OCI-LY1 (cell line): ENCODE measurements around the gene UPK1B.

Experiments used
- H2AFZ ChIP-seq: fragments of 200-600 bp; sonication (generic), shearing (Covaris generic); 2 replicates; pipeline ENCODE4 v1.6.0; 2014; ENCODE audit warnings: antibody characterized with exemption, mild to moderate bottlenecking, low read length
- H3F3A ChIP-seq: fragments of 200-600 bp; sonication (generic), shearing (Covaris generic); 2 replicates; pipeline ENCODE4 v1.6.0; 2014; ENCODE audit warnings: mild to moderate bottlenecking, antibody characterized with exemption, low read length, moderate library complexity; ENCODE audit not compliant: insufficient read depth
- H3K27ac ChIP-seq: fragments of 200-600 bp; sonication (generic); 2 replicates; pipeline ENCODE4 v1.5.1; 2014; ENCODE audit warnings: low read length, mixed run types, mild to moderate bottlenecking, low read depth; ENCODE audit not compliant: poor library complexity, severe bottlenecking
- H3K27me3 ChIP-seq: fragments of 200-600 bp; sonication (generic); 2 replicates; pipeline ENCODE4 v1.6.0; 2014; ENCODE audit warnings: antibody characterized with exemption, mild to moderate bottlenecking, low read length, moderate library complexity; ENCODE audit not compliant: insufficient read depth
- H3K36me3 ChIP-seq: fragments of 200-600 bp; sonication (generic); 2 replicates; pipeline ENCODE4 v1.6.1; 2014; ENCODE audit warnings: mild to moderate bottlenecking, antibody characterized with exemption, low read length, moderate library complexity, mixed read lengths; ENCODE audit not compliant: insufficient read depth
- H3K4me1 ChIP-seq: fragments of 200-600 bp; sonication (generic); 2 replicates; pipeline ENCODE4 v1.5.1; 2014; ENCODE audit warnings: mild to moderate bottlenecking, low read length, moderate library complexity; ENCODE audit not compliant: insufficient read depth, severe bottlenecking
- H3K4me2 ChIP-seq: fragments of 200-600 bp; sonication (generic), shearing (Covaris generic); 2 replicates; pipeline ENCODE4 v1.6.1; 2014; ENCODE audit warnings: low read length
- H3K4me3 ChIP-seq: fragments of 200-600 bp; sonication (generic); 2 replicates; pipeline ENCODE4 v1.5.1; 2014; ENCODE audit warnings: low read length, low read depth, mild to moderate bottlenecking, mixed read lengths; ENCODE audit not compliant: poor library complexity, severe bottlenecking
- H3K79me2 ChIP-seq: fragments of 200-600 bp; shearing (Covaris generic); 2 replicates; pipeline ENCODE4 v1.6.1; 2016; ENCODE audit warnings: mixed run types, low read length, mixed read lengths; ENCODE audit not compliant: insufficient read depth
- H3K9ac ChIP-seq: fragments of 200-600 bp; sonication (generic), shearing (Covaris generic); 2 replicates; pipeline ENCODE4 v1.6.1; 2014; ENCODE audit warnings: mild to moderate bottlenecking, low read length, mixed read lengths
- H3K9me2 ChIP-seq: fragments of 200-600 bp; sonication (generic), shearing (Covaris generic); 2 replicates; pipeline ENCODE4 v1.6.1; 2014; ENCODE audit warnings: low read depth, mild to moderate bottlenecking, low read length, mixed read lengths
- H3K9me3 ChIP-seq: fragments of 200-600 bp; shearing (Covaris generic); 2 replicates; pipeline ENCODE4 v1.6.1; 2014; ENCODE audit warnings: low read length, mixed read lengths
- H4K20me1 ChIP-seq: fragments of 200-600 bp; sonication (generic), shearing (Covaris generic); 2 replicates; pipeline ENCODE4 v1.6.0; 2016; ENCODE audit warnings: mild to moderate bottlenecking, low read length; ENCODE audit not compliant: insufficient read depth
- EZH2 ChIP-seq: fragments of 200-600 bp; sonication (generic), shearing (Covaris generic); IDR thresholded peaks from 2 replicates; pipeline ENCODE4 v1.8.0; 2017; ENCODE audit warnings: borderline replicate concordance, mixed run types, mild to moderate bottlenecking, antibody characterized with exemption, low read length, moderate library complexity, mixed read lengths
- TF ChIP-seq, protein P1 (sequence below): fragments of 200-600 bp; sonication (generic), shearing (Covaris generic); IDR thresholded peaks from 2 replicates; pipeline ENCODE4 v1.5.1; 2017; ENCODE audit warnings: mild to moderate bottlenecking, antibody characterized with exemption, low read length, moderate library complexity, mixed read lengths

Gene UPK1B

DNA sequence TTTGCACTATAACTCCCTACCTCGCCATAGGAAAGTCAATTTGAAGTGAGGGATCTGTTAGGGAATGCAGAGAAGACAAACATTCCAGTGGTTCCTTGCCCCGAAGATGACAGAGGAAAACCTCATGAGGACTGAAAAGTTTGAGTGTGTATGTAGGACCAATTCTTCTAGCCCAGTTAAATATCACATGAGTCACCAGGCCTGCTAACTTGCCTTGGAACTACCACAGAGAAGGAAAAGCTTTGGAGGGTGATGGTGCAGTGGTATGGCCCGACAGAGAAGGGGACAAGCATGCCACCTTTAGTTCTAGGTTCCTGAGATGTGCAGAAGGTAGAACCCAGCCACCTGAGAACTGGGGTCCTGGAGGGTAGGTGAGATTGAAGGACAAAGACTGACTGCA, 2.6 kb upstream of the UPK1B start:
- no peak overlapping the region for H3K9ac ChIP-seq
- no peaks in the 10 kb centered on the region for H3K9me3 ChIP-seq
- no peak for TF ChIP-seq EZH2
- TF ChIP-seq, protein P1, sequence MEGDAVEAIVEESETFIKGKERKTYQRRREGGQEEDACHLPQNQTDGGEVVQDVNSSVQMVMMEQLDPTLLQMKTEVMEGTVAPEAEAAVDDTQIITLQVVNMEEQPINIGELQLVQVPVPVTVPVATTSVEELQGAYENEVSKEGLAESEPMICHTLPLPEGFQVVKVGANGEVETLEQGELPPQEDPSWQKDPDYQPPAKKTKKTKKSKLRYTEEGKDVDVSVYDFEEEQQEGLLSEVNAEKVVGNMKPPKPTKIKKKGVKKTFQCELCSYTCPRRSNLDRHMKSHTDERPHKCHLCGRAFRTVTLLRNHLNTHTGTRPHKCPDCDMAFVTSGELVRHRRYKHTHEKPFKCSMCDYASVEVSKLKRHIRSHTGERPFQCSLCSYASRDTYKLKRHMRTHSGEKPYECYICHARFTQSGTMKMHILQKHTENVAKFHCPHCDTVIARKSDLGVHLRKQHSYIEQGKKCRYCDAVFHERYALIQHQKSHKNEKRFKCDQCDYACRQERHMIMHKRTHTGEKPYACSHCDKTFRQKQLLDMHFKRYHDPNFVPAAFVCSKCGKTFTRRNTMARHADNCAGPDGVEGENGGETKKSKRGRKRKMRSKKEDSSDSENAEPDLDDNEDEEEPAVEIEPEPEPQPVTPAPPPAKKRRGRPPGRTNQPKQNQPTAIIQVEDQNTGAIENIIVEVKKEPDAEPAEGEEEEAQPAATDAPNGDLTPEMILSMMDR: no peak
- H3K27me3 ChIP-seq: no peaks in the 10 kb centered on the region
- H3K27ac ChIP-seq: no peak overlapping the region
- H3K4me3 ChIP-seq: no peak overlapping the region
- no peaks in the 10 kb centered on the region for H3K9me2 ChIP-seq
- no peaks in the 10 kb centered on the region for H3K4me1 ChIP-seq
- no peaks in the 10 kb centered on the region for H4K20me1 ChIP-seq
- no peak overlapping the region for H3K4me2 ChIP-seq
- no peaks in the 10 kb centered on the region for H3K79me2 ChIP-seq
- no peaks in the 10 kb centered on the region for H3F3A ChIP-seq
- no peak overlapping the region for H2AFZ ChIP-seq
- H3K36me3 ChIP-seq: no peaks in the 10 kb centered on the region

DNA sequence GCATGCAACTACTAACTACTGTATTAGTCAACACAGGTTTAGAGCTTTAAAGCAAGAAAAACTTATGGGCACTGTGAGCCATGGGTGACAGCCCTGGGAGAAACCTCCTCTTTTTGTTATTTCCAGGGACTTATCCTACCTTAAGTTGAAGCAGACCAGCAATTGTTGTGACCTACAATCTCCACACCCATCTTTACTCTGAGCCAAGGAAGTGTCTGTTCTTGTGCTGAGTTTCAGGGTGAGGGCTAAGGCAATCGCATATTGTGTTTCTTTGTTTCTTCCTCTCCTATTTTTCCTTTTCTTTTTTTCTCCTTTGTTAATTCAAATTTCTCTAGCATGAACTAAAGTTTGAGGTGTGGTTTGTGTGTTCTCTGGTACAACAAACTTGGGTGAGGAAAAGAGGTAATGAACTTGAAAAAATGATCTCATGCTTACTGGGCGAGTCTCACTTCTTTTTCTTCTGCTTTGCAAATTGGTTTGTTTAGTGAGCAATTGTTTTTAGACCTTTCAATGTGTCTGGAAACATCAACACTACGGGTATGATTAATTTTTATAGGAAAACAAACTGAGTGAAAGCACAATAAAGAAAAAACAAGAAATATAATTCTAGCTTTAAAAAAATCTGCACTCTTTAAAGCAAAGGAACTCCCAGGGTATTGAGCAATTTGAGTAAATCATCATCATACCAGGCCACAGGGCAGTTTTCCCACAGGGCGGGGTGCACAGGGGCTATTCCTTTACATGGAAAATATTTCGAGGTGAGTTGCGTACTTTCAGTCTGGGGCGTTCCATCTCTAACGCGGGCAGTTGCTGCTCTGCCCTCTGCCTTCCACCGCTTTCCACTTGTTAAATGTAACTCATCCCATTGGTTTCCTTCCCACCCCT, 2.7 kb downstream of the UPK1B start:
- H3K27me3 ChIP-seq: no peaks in the 10 kb centered on the region
- no peaks in the 10 kb centered on the region for H3K4me1 ChIP-seq
- no peaks in the 10 kb centered on the region for H3K79me2 ChIP-seq
- H4K20me1 ChIP-seq: no peaks in the 10 kb centered on the region
- H3F3A ChIP-seq: no peaks in the 10 kb centered on the region
- TF ChIP-seq, protein P1: no peak
- no peak for TF ChIP-seq EZH2
- H3K36me3 ChIP-seq: no peaks in the 10 kb centered on the region
- H3K4me2 ChIP-seq: no peak overlapping the region
- no peak overlapping the region for H2AFZ ChIP-seq
- no peaks in the 10 kb centered on the region for H3K9me3 ChIP-seq
- no peak overlapping the region for H3K4me3 ChIP-seq
- no peaks in the 10 kb centered on the region for H3K9me2 ChIP-seq
- H3K27ac ChIP-seq: no peak overlapping the region
- H3K9ac ChIP-seq: no peak overlapping the region

DNA sequence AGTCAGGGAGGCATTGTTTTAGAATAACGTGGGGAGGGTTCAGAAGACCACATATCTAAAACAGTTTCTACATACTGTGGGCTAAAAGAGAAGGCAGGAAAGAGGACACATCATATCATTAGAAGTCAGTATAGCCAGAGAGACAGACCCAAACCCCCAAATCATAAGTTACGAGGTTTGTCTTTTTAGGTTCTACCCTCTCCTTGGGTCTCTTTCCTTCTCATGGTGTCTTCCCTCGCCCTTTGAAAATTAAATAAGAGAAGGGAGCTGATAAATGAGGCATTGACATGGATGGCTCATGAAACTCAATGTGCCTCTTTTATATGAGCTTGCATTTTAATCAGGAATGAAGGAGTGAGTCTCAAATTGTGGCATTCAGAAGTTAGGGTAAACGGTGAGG, 3.4 kb downstream of the UPK1B start:
- no peaks in the 10 kb centered on the region for H3K9me3 ChIP-seq
- no peak overlapping the region for H2AFZ ChIP-seq
- H3F3A ChIP-seq: no peaks in the 10 kb centered on the region
- no peaks in the 10 kb centered on the region for H3K9me2 ChIP-seq
- H3K36me3 ChIP-seq: no peaks in the 10 kb centered on the region
- TF ChIP-seq, protein P1: no peak
- TF ChIP-seq EZH2: no peak
- H3K9ac ChIP-seq: no peak overlapping the region
- no peaks in the 10 kb centered on the region for H3K79me2 ChIP-seq
- no peak overlapping the region for H3K4me2 ChIP-seq
- H3K4me3 ChIP-seq: no peak overlapping the region
- no peak overlapping the region for H3K27ac ChIP-seq
- H3K4me1 ChIP-seq: no peaks in the 10 kb centered on the region
- no peaks in the 10 kb centered on the region for H4K20me1 ChIP-seq
- no peaks in the 10 kb centered on the region for H3K27me3 ChIP-seq
